ENCODE data around the gene DBH. TPM values are rescaled to one million over a fixed set of nuclear protein-coding genes. Genes with fewer than 3 reads are reported as not detected.
A peak's percentile ranks its signal among the peaks of the same experiment; 100 is the strongest.

Gene DBH
- total RNA-seq, result not detected in 2 replicates

- no peak for DNase-seq (ENCODE audit: low read depth in 2 of 2)
These were observed at the start of gene DBH for GRCh38 chr9:133635533-133636531. Gene DBH, plus strand, starts transcription at chr9:133636363. Its CDS starts 9 bp downstream, at chr9:133636372.

- DNase-seq (ENCODE audit: low read depth in 2 of 2), result no peak
These were observed 49.1 kb upstream of the DBH start for GRCh38 chr9:133587051-133587450.

- DNase-seq (ENCODE audit: low read depth in 2 of 2), result no peak
These were observed 48.7 kb upstream of the DBH start for GRCh38 chr9:133587466-133587865.

GRCh38 chr9:133589454-133590227 is 46.5 kb upstream of the DBH start:
- DNase-seq (ENCODE audit: low read depth in 2 of 2), result no peak

GRCh38 chr9:133590231-133590855 is 45.8 kb upstream of the DBH start:
- DNase-seq (ENCODE audit: low read depth in 2 of 2), result no peak

- DNase-seq (ENCODE audit: low read depth in 2 of 2), result no peak
These were observed 44.9 kb upstream of the DBH start for GRCh38 chr9:133591116-133591910.

GRCh38 chr9:133591985-133592384 is 44.2 kb upstream of the DBH start:
- DNase-seq (ENCODE audit: low read depth in 2 of 2), result no peak

- no peak for DNase-seq (ENCODE audit: low read depth in 2 of 2)
These were observed 43.3 kb upstream of the DBH start for GRCh38 chr9:133592731-133593409.

GRCh38 chr9:133593587-133594253 is 42.4 kb upstream of the DBH start:
- no peak for DNase-seq (ENCODE audit: low read depth in 2 of 2)

- no peak for DNase-seq (ENCODE audit: low read depth in 2 of 2)
These were observed 41.9 kb upstream of the DBH start for GRCh38 chr9:133594310-133594709.

- DNase-seq (ENCODE audit: low read depth in 2 of 2), result no peak
These were observed 40.3 kb upstream of the DBH start for GRCh38 chr9:133595910-133596309.

GRCh38 chr9:133597316-133597957 is 38.7 kb upstream of the DBH start:
- peak in 1 of 2 donors; percentile 20 for DNase-seq (ENCODE audit: low read depth in 2 of 2)

GRCh38 chr9:133598978-133599377 is 37.2 kb upstream of the DBH start:
- DNase-seq (ENCODE audit: low read depth in 2 of 2), result no peak

- no peak for DNase-seq (ENCODE audit: low read depth in 2 of 2)
These were observed 36.5 kb upstream of the DBH start for GRCh38 chr9:133599470-133600173.

- no peak for DNase-seq (ENCODE audit: low read depth in 2 of 2)
These were observed 35.4 kb upstream of the DBH start for GRCh38 chr9:133600739-133601138.

- no peak for DNase-seq (ENCODE audit: low read depth in 2 of 2)
These were observed 34.4 kb upstream of the DBH start for GRCh38 chr9:133601746-133602145.

- no peak for DNase-seq (ENCODE audit: low read depth in 2 of 2)
These were observed 33.9 kb upstream of the DBH start for GRCh38 chr9:133602277-133602676.

- DNase-seq (ENCODE audit: low read depth in 2 of 2), result no peak
These were observed 32.8 kb upstream of the DBH start for GRCh38 chr9:133603135-133603927.

Measured in lung microvascular endothelial cell (primary cell).